ENCODE results near the gene CLCN3. TPM values are rescaled to one million over a fixed set of nuclear protein-coding genes. Genes with fewer than 3 reads are reported as not detected.

The CLCN3 gene
- total and polyA plus RNA-seq, 2 of the 4 experiments (the other 2 are of a cell fraction): 13.0 to 22.8 TPM

- Histone ChIP-seq H4K8ac (ENCODE audit: low read depth in 2 of 2, low read length in 2 of 2) (no peak overlapping the region), H3K27me3 (ENCODE audit: control insufficient read depth, insufficient read depth, low read length) (no peaks in the 10 kb centered on the region), H3K9ac (ENCODE audit: low read depth, low read length) (no peak overlapping the region), H4K20me1 (ENCODE audit: insufficient read depth, low read length) (peaks cover 6% of the 10 kb centered on the region; the same call in 1 of the 2 replicates), H3K4me2 (ENCODE audit: low read depth, low read length) (no peak overlapping the region), H2AK9ac (replicated peaks; ENCODE audit: low read depth, low read length, poor library complexity) (no peak overlapping the region), H3K9me1 (ENCODE audit: insufficient read depth, low read length) (no peaks in the 10 kb centered on the region), H3K23ac (ENCODE audit: low read depth, low read length) (no peak overlapping the region), H3K14ac (replicated peaks; ENCODE audit: low read depth, low read length) (no peak overlapping the region), H4K91ac (ENCODE audit: insufficient read depth, low read depth, low read length) (no peak overlapping the region), H2AFZ (replicated peaks; ENCODE audit: low read length, poor library complexity) (no peak overlapping the region), H3K36me3 (ENCODE audit: control insufficient read depth, insufficient read depth, low read length) (no peaks in the 10 kb centered on the region), H4K5ac (ENCODE audit: low read depth, low read length) (no peak overlapping the region), H3K4ac (ENCODE audit: low read depth, low read length) (no peak overlapping the region), H3K4me3 (ENCODE audit: insufficient read depth, low read depth, low read length) (no peak overlapping the region), H3K18ac (ENCODE audit: low read depth, low read length) (no peak overlapping the region), H2BK5ac (ENCODE audit: low read depth, low read length, poor library complexity, severe bottlenecking) (no peak overlapping the region), H3K9me3 (ENCODE audit: control insufficient read depth, insufficient read depth, low read length) (no peaks in the 10 kb centered on the region), H2AK5ac (ENCODE audit: low read depth, low read length) (no peak overlapping the region), H2BK120ac (ENCODE audit: low read depth, low read length) (no peak overlapping the region), H3K4me1 (ENCODE audit: control insufficient read depth, insufficient read depth, low read length) (no peaks in the 10 kb centered on the region), H2BK20ac (ENCODE audit: low read depth, low read length) (no peak overlapping the region), H3K79me1 (ENCODE audit: low read depth in 1 of 2, low read length in 2 of 2) (peaks cover 0 to 7% of the 10 kb centered on the region in 2 experiments; a peak in 3 of 4 replicates), H3K27ac (ENCODE audit: insufficient read depth, low read length) (no peak overlapping the region), H2BK15ac (ENCODE audit: low read depth, low read length) (no peak overlapping the region), H3K56ac (ENCODE audit: extremely low read depth, insufficient read depth, low read length) (no peak overlapping the region)
- intact Hi-C loops (cut with micrococcal nuclease) (no loop called here), dilution Hi-C loops (cut with HindIII; ENCODE audit: low sequenced_read_pairs, unreplicated experiment) (no loop called here), in situ Hi-C loops (cut with MboI; ENCODE audit: low sequenced_read_pairs) (loop anchor here (25.0 kb wide), 1 partner anchor 445 kb away; no protein-coding TSS in a partner anchor)
- no CpG with 5 or more reads among the region's 2 CpGs for WGBS, 2 experiments (ENCODE audit: extremely low coverage in 2 of 2, insufficient read length in 1 of 2)
- TF ChIP-seq RFX5 (IDR thresholded peaks at IDR 0.05; ENCODE audit: low read depth, low read length) (no peak), RCOR1 (IDR thresholded peaks at IDR 0.05; ENCODE audit: insufficient replicate concordance, low read length) (no peak), CEBPB (IDR thresholded peaks at IDR 0.05; ENCODE audit: low read depth, low read length) (no peak), USF2 (IDR thresholded peaks at IDR 0.05; ENCODE audit: low read depth, low read length) (no peak), BHLHE40 (IDR thresholded peaks at IDR 0.05; ENCODE audit: low read depth, low read length) (no peak), MAZ (IDR thresholded peaks at IDR 0.05; ENCODE audit: borderline replicate concordance, low read depth, low read length) (no peak)
- DNase-seq (no peak), ATAC-seq (ENCODE audit: low read depth) (no peak)
- BruUV-seq (replicated peaks): no TSS peak
- CTCF ChIA-PET: no interaction called here
- POLR2A ChIA-PET (ENCODE audit: unreplicated experiment): no interaction called here
Observed at GRCh38 chr4:169617306-169617705, 3.1 kb upstream of the CLCN3 start.
